GM18907 (cell line): Measurements from ENCODE around the gene PTGES2.
"Not testable (repeated sequence)": the region's sequence is repeated elsewhere in the genome, so short reads cannot be mapped to it uniquely, and the experiment has no call there.

Experiments
- ATAC-seq: cut with Tn5 transposase; IDR thresholded peaks from one replicate; pipeline ENCODE4 v1.9.1; 2021; ENCODE audit warnings: mild to moderate bottlenecking, moderate library complexity; ENCODE audit not compliant: unreplicated experiment

PTGES2 gene

GRCh38 chr9:128139621-128140020 lies 12.1 kb upstream of the PTGES2 start:
- ATAC-seq = no peak

- ATAC-seq = no peak
Measured at GRCh38 chr9:128138001-128138400, 10.5 kb upstream of the PTGES2 start.

- ATAC-seq = no peak
Measured at GRCh38 chr9:128136816-128137793, 9.6 kb upstream of the PTGES2 start.

- ATAC-seq = not testable (repeated sequence)
Measured at GRCh38 chr9:128135561-128135960, 8.0 kb upstream of the PTGES2 start.

- not testable (repeated sequence) for ATAC-seq
Measured at GRCh38 chr9:128132139-128132538, 4.6 kb upstream of the PTGES2 start.

GRCh38 chr9:128131346-128131745 lies 3.8 kb upstream of the PTGES2 start:
- not testable (repeated sequence) for ATAC-seq

- ATAC-seq = not testable (repeated sequence)
Measured at GRCh38 chr9:128130651-128131050, 3.1 kb upstream of the PTGES2 start.

- ATAC-seq = not testable (repeated sequence)
Measured at GRCh38 chr9:128129976-128130590, 2.6 kb upstream of the PTGES2 start.

GRCh38 chr9:128128836-128129590 lies 1.5 kb upstream of the PTGES2 start:
- ATAC-seq = no peak

GRCh38 chr9:128127990-128128835 lies 684 bp upstream of the PTGES2 start:
- ATAC-seq = peak; percentile 69

GRCh38 chr9:128125580-128126354 lies 1.8 kb downstream of the PTGES2 start:
- ATAC-seq = no peak

- no peak for ATAC-seq
Measured at GRCh38 chr9:128124873-128125579, 2.5 kb downstream of the PTGES2 start.

GRCh38 chr9:128124451-128124850 lies 3.1 kb downstream of the PTGES2 start:
- no peak for ATAC-seq

GRCh38 chr9:128123451-128124080 lies 4.0 kb downstream of the PTGES2 start:
- ATAC-seq = no peak

GRCh38 chr9:128122809-128123175 lies 4.7 kb downstream of the PTGES2 start:
- ATAC-seq = no peak

- ATAC-seq = no peak
Measured at GRCh38 chr9:128121924-128122808, 5.4 kb downstream of the PTGES2 start.

- no peak for ATAC-seq
Measured at GRCh38 chr9:128121466-128121810, 6.1 kb downstream of the PTGES2 start.
